EH (cell line): ENCODE results near the gene UPK3BL2.
"Not testable (repeated sequence)": the region's sequence is repeated elsewhere in the genome, so short reads cannot be mapped to it uniquely, and the experiment has no call there.

Experiments
- DNase-seq: peaks from one replicate; pipeline ENCODE4 v3.0.0-alpha.2; 2015; ENCODE audit warnings: low read depth

Gene UPK3BL2

GRCh38 chr7:102543596-102543995, at the start of gene UPK3BL2:
UPK3BL2 (minus strand) TSS chr7:102543696; CDS start chr7:102543636, 60 bp downstream.
- not testable (repeated sequence) for DNase-seq

GRCh38 chr7:102592477-102593019, 49.1 kb upstream of the UPK3BL2 start:
- DNase-seq = not testable (repeated sequence)

- DNase-seq = not testable (repeated sequence)
These were observed 46.4 kb upstream of the UPK3BL2 start for GRCh38 chr7:102589857-102590256.

- DNase-seq = not testable (repeated sequence)
These were observed 40.0 kb upstream of the UPK3BL2 start for GRCh38 chr7:102583495-102583894.

- not testable (repeated sequence) for DNase-seq
These were observed 38.2 kb upstream of the UPK3BL2 start for GRCh38 chr7:102581722-102582121.

- DNase-seq = not testable (repeated sequence)
These were observed 35.0 kb upstream of the UPK3BL2 start for GRCh38 chr7:102578486-102578885.

- not testable (repeated sequence) for DNase-seq
These were observed 34.1 kb upstream of the UPK3BL2 start for GRCh38 chr7:102577315-102578240.

- DNase-seq = not testable (repeated sequence)
These were observed 32.9 kb upstream of the UPK3BL2 start for GRCh38 chr7:102576363-102576762.

GRCh38 chr7:102574607-102575006, 31.1 kb upstream of the UPK3BL2 start:
- DNase-seq = not testable (repeated sequence)

- peak; percentile 97 for DNase-seq
These were observed 29.1 kb upstream of the UPK3BL2 start, which contains the start of gene POLR2J3 for GRCh38 chr7:102572261-102573239. POLR2J3 (minus strand) TSS chr7:102572583; CDS start chr7:102572521, 62 bp downstream.

GRCh38 chr7:102568620-102569019, 25.1 kb upstream of the UPK3BL2 start:
- not testable (repeated sequence) for DNase-seq

GRCh38 chr7:102550808-102551422, 7.4 kb upstream of the UPK3BL2 start, which contains the start of gene SPDYE2:
SPDYE2 (plus strand) TSS chr7:102551226; CDS start chr7:102553256, 2,030 bp downstream.
- DNase-seq = not testable (repeated sequence)

- not testable (repeated sequence) for DNase-seq
These were observed 2.9 kb upstream of the UPK3BL2 start for GRCh38 chr7:102546353-102546752.

- not testable (repeated sequence) for DNase-seq
These were observed 1.8 kb upstream of the UPK3BL2 start for GRCh38 chr7:102545288-102545687.

GRCh38 chr7:102544372-102544771, 876 bp upstream of the UPK3BL2 start:
- not testable (repeated sequence) for DNase-seq

GRCh38 chr7:102542771-102543170, 725 bp downstream of the UPK3BL2 start:
- not testable (repeated sequence) for DNase-seq

GRCh38 chr7:102542083-102542482, 1.4 kb downstream of the UPK3BL2 start:
- not testable (repeated sequence) for DNase-seq

- DNase-seq = not testable (repeated sequence)
These were observed 2.9 kb downstream of the UPK3BL2 start for GRCh38 chr7:102540604-102541003.

- peak; percentile 0 for DNase-seq
These were observed 8.4 kb downstream of the UPK3BL2 start for GRCh38 chr7:102535062-102535615.

GRCh38 chr7:102532127-102532526, 11.4 kb downstream of the UPK3BL2 start:
- not testable (repeated sequence) for DNase-seq

GRCh38 chr7:102531583-102531982, 11.9 kb downstream of the UPK3BL2 start:
- DNase-seq = not testable (repeated sequence)
